SH-SY5Y (cell line): Measurements from ENCODE around the gene KCNQ1OT1.

Experiments
- GATA2 ChIP-seq: IDR thresholded peaks from 2 replicates; pipeline ENCODE4 v1.6.1; 2011; ENCODE audit warnings: mild to moderate bottlenecking, low read depth, low read length
- GATA3 ChIP-seq: IDR thresholded peaks from 2 replicates; pipeline ENCODE4 v1.6.1; 2011; ENCODE audit warnings: low read depth, mild to moderate bottlenecking, low read length, moderate library complexity

GRCh38 chr11:2738551-2739431 is 39.0 kb upstream of the KCNQ1OT1 start:
- no peak for TF ChIP-seq GATA3
- TF ChIP-seq GATA2: no peak
